ENCODE results near the gene USP31. TPM values are rescaled to one million over a fixed set of nuclear protein-coding genes. Genes with fewer than 3 reads are reported as not detected.

USP31 gene
- total RNA-seq, 1 donor from 2014 or later, result 8.7 TPM

DNA sequence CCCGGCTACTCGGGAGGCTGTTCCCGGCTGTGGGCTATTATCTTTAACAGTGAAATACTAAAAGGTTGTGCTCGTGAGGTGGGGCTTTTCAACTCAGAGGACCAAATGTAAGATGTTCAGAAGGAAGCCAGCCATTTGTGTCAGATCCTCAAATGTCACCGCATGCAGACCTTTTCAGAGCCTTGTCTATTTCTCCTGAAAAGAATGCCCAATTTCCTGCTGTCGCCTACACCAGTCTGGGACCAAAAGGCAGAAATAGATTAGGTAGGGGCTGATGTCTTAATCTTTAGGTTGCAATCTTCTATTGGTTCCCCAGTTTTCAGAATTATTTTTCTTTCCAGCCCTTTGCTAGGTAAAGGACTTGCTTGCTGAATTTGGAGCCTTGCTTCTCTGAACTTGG, 8.9 kb upstream of the USP31 start:
- H3K9me3 Mint-ChIP-seq (ENCODE audit: low read depth), result no peaks in the 10 kb centered on the region
- H3K27ac Mint-ChIP-seq (ENCODE audit: unreplicated experiment), result no peak overlapping the region
- TF ChIP-seq, protein P1, sequence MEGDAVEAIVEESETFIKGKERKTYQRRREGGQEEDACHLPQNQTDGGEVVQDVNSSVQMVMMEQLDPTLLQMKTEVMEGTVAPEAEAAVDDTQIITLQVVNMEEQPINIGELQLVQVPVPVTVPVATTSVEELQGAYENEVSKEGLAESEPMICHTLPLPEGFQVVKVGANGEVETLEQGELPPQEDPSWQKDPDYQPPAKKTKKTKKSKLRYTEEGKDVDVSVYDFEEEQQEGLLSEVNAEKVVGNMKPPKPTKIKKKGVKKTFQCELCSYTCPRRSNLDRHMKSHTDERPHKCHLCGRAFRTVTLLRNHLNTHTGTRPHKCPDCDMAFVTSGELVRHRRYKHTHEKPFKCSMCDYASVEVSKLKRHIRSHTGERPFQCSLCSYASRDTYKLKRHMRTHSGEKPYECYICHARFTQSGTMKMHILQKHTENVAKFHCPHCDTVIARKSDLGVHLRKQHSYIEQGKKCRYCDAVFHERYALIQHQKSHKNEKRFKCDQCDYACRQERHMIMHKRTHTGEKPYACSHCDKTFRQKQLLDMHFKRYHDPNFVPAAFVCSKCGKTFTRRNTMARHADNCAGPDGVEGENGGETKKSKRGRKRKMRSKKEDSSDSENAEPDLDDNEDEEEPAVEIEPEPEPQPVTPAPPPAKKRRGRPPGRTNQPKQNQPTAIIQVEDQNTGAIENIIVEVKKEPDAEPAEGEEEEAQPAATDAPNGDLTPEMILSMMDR (IDR thresholded peaks at IDR 0.05), result no peak
- H3K36me3 Mint-ChIP-seq (ENCODE audit: low read depth), result no peaks in the 10 kb centered on the region
- peaks cover 41% of the 10 kb centered on the region for H3K27me3 Mint-ChIP-seq (ENCODE audit: low read depth)
- H3K4me3 Mint-ChIP-seq (ENCODE audit: unreplicated experiment), result no peak overlapping the region
- no peak for DNase-seq (ENCODE audit: low spot score)
- no peaks in the 10 kb centered on the region for H3K4me1 Mint-ChIP-seq (ENCODE audit: low read depth)

DNA sequence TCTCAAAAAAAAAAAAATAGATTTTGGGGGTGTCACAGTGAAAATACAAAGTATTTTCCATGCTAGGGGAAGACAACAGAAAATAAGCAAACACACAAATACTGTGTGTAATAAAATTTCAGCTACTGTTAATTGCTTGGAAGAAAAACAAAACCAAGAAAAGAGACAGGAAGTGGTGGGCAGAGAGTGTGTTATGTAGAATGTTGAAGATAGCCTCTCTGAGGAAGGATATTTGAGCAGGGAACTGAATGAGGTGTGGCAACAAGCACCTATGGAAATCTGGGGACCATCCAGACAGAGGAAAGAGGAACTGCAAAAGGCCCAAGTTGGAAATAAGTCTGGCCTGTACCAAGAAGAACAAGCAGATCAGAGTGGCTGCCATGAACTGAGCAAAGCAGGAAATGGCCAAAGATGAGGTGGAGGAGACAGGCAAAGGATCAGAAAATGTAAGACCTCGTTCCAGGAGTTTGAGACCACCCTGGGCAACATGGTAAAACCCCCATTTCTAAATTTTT, 7.8 kb upstream of the USP31 start:
- Mint-ChIP-seq H3K27me3 (ENCODE audit: low read depth) (peaks cover 39% of the 10 kb centered on the region), H3K9me3 (ENCODE audit: low read depth) (no peaks in the 10 kb centered on the region), H3K4me3 (ENCODE audit: unreplicated experiment) (no peak overlapping the region), H3K4me1 (ENCODE audit: low read depth) (no peaks in the 10 kb centered on the region), H3K27ac (ENCODE audit: unreplicated experiment) (no peak overlapping the region), H3K36me3 (ENCODE audit: low read depth) (no peaks in the 10 kb centered on the region)
- TF ChIP-seq, protein P1 (IDR thresholded peaks at IDR 0.05), result no peak
- no peak for DNase-seq (ENCODE audit: low spot score)

GRCh38 chr16:23156110-23156509, 6.9 kb upstream of the USP31 start:
- no peaks in the 10 kb centered on the region for H3K36me3 Mint-ChIP-seq (ENCODE audit: low read depth)
- H3K4me3 Mint-ChIP-seq (ENCODE audit: unreplicated experiment), result no peak overlapping the region
- no peaks in the 10 kb centered on the region for H3K9me3 Mint-ChIP-seq (ENCODE audit: low read depth)
- TF ChIP-seq, protein P1 (IDR thresholded peaks at IDR 0.05), result no peak
- peaks cover 34% of the 10 kb centered on the region for H3K27me3 Mint-ChIP-seq (ENCODE audit: low read depth)
- no peak for DNase-seq (ENCODE audit: low spot score)
- H3K27ac Mint-ChIP-seq (ENCODE audit: unreplicated experiment), result no peak overlapping the region
- H3K4me1 Mint-ChIP-seq (ENCODE audit: low read depth), result no peaks in the 10 kb centered on the region

DNA sequence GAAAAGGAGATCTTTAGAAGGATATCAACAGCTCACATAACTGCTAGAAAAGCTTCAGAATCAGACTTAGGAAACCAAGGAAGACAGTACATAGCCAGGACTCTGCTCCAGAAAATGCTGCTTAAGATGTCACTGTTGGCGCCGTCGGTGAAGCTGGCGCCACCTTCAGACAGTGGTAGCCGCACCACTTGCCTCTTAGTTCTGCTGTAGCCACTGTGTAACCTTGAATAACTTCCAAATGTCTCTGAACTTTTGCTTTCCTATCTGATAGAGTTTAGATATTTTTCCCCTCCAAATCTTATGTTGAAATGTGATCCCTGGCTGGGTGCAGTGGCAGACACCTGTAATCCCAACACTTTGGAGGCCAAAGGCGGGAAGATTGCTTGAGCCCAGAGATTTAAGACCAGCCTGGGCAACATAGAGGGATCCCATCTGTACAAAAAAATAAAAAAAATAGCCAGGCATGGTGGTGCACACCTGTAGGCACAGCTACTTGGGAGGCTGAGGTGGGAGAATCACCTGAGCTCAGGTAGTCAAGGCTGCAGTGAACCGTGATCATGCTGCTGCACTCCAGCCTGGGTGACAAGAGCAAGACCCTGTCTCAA, 6.3 kb upstream of the USP31 start:
- no peak for DNase-seq (ENCODE audit: low spot score)

GRCh38 chr16:23152386-23153178, 3.3 kb upstream of the USP31 start:
- Mint-ChIP-seq H3K27ac (ENCODE audit: unreplicated experiment) (no peak overlapping the region), H3K4me3 (ENCODE audit: unreplicated experiment) (no peak overlapping the region), H3K27me3 (ENCODE audit: low read depth) (peaks cover 16% of the 10 kb centered on the region), H3K4me1 (ENCODE audit: low read depth) (peaks cover 11% of the 10 kb centered on the region), H3K36me3 (ENCODE audit: low read depth) (no peaks in the 10 kb centered on the region), H3K9me3 (ENCODE audit: low read depth) (no peaks in the 10 kb centered on the region)
- DNase-seq (ENCODE audit: low spot score), result no peak
- TF ChIP-seq, protein P1 (IDR thresholded peaks at IDR 0.05), result no peak

More for the DNA sequence above, 6.3 kb upstream of the USP31 start:
- Mint-ChIP-seq H3K4me1 (ENCODE audit: low read depth) (no peaks in the 10 kb centered on the region), H3K27ac (ENCODE audit: unreplicated experiment) (no peak overlapping the region), H3K27me3 (ENCODE audit: low read depth) (peaks cover 30% of the 10 kb centered on the region), H3K36me3 (ENCODE audit: low read depth) (no peaks in the 10 kb centered on the region), H3K4me3 (ENCODE audit: unreplicated experiment) (no peak overlapping the region), H3K9me3 (ENCODE audit: low read depth) (no peaks in the 10 kb centered on the region)
- TF ChIP-seq, protein P1 (IDR thresholded peaks at IDR 0.05), result peak; percentile 51
